GM23338 (cell line): ENCODE measurements around the gene RORC. TPM values are rescaled to one million over a fixed set of nuclear protein-coding genes. Genes with fewer than 3 reads are reported as not detected.

Experiments
- ATAC-seq: fragments of 200-7000 bp; cut with Tn5 transposase; 3 replicates; pipeline ENCODE4 v1.9.1; 2020
- DNase-seq: peaks from one replicate; pipeline ENCODE4 v3.0.0-alpha.2; 2015; ENCODE audit warnings: low spot score
- H2AFZ ChIP-seq: fragments of 200-600 bp; sonication (generic); 2 replicates; pipeline ENCODE4 v1.8.0; 2016; ENCODE audit warnings: antibody characterized with exemption, mild to moderate bottlenecking, moderate library complexity
- H3F3A ChIP-seq: fragments of 200-600 bp; sonication (generic); replicated peaks from 2 replicates; pipeline ENCODE4 v1.8.0; 2017; ENCODE audit warnings: antibody characterized with exemption, mixed run types, low read depth
- H3K27ac ChIP-seq: fragments of 200-600 bp; sonication (generic); 2 replicates; pipeline ENCODE4 v1.6.1; 2016; ENCODE audit warnings: low read depth
- H3K27me3 ChIP-seq: fragments of 200-600 bp; sonication (generic); 2 replicates; pipeline ENCODE4 v1.8.0; 2016; ENCODE audit warnings: mild to moderate bottlenecking, mixed run types, moderate library complexity; ENCODE audit not compliant: insufficient read depth
- H3K36me3 ChIP-seq: fragments of 200-600 bp; sonication (generic); 2 replicates; pipeline ENCODE4 v1.8.0; 2016; ENCODE audit warnings: mild to moderate bottlenecking; ENCODE audit not compliant: insufficient read depth
- H3K4me1 ChIP-seq: fragments of 200-600 bp; sonication (generic); 2 replicates; pipeline ENCODE4 v1.8.0; 2016; ENCODE audit warnings: mild to moderate bottlenecking, moderate library complexity; ENCODE audit not compliant: insufficient read depth
- H3K4me2 ChIP-seq: fragments of 200-600 bp; sonication (generic); 2 replicates; pipeline ENCODE4 v1.7.1; 2017; ENCODE audit warnings: mixed run types
- H3K4me3 ChIP-seq: fragments of 200-600 bp; sonication (generic); 2 replicates; pipeline ENCODE4 v1.6.1; 2016; ENCODE audit warnings: mixed run types
- H3K79me2 ChIP-seq: fragments of 200-600 bp; sonication (generic); replicated peaks from 2 replicates; pipeline ENCODE4 v1.8.0; 2017; ENCODE audit warnings: mild to moderate bottlenecking; ENCODE audit not compliant: insufficient read depth
- H3K9me2 ChIP-seq: fragments of 200-600 bp; sonication (generic); 2 replicates; pipeline ENCODE4 v1.8.0; 2017; ENCODE audit not compliant: insufficient read depth
- H4K20me1 ChIP-seq: fragments of 200-600 bp; sonication (generic); replicated peaks from 2 replicates; pipeline ENCODE4 v1.8.0; 2017; ENCODE audit warnings: mild to moderate bottlenecking; ENCODE audit not compliant: insufficient read depth
- H3K27ac Mint-ChIP-seq: 2 replicates; pipeline ENCODE4 v1.8.0; 2020; ENCODE audit warnings: inconsistent platforms, mild to moderate bottlenecking, moderate library complexity, mixed read lengths
- H3K27me3 Mint-ChIP-seq: 3 replicates; pipeline ENCODE4 v1.8.0; 2022; ENCODE audit warnings: low read depth, mild to moderate bottlenecking, moderate library complexity, mixed read lengths, inconsistent platforms; ENCODE audit not compliant: insufficient read depth, poor library complexity
- H3K36me3 Mint-ChIP-seq: 3 replicates; pipeline ENCODE4 v1.8.0; 2021; ENCODE audit warnings: low read depth, mild to moderate bottlenecking, inconsistent platforms, moderate library complexity, mixed read lengths
- H3K4me1 Mint-ChIP-seq: 3 replicates; pipeline ENCODE4 v1.8.0; 2020; ENCODE audit warnings: mild to moderate bottlenecking, inconsistent platforms, mixed read lengths
- H3K4me3 Mint-ChIP-seq: 3 replicates; pipeline ENCODE4 v1.8.0; 2021; ENCODE audit warnings: moderate library complexity, mild to moderate bottlenecking, inconsistent platforms, mixed read lengths
- H3K9me3 Mint-ChIP-seq: 3 replicates; pipeline ENCODE4 v1.8.0; 2020; ENCODE audit warnings: moderate library complexity, mild to moderate bottlenecking, inconsistent platforms, mixed read lengths
- CREB1 ChIP-seq: fragments of 250-450 bp; sonication (Bioruptor Pico); IDR thresholded peaks from 2 replicates; pipeline ENCODE4 v1.5.0; 2020; ENCODE audit warnings: low read depth, mild to moderate bottlenecking, moderate library complexity
- EZH2 ChIP-seq: fragments of 200-600 bp; sonication (generic); IDR thresholded peaks from one replicate; pipeline ENCODE4 v1.8.0; 2017; ENCODE audit warnings: antibody characterized with exemption, mild to moderate bottlenecking, low read depth; ENCODE audit not compliant: unreplicated experiment
- EZH2phosphoT487 ChIP-seq: fragments of 200-600 bp; sonication (generic); IDR thresholded peaks from one replicate; pipeline ENCODE4 v1.8.1; 2018; ENCODE audit warnings: antibody characterized with exemption; ENCODE audit not compliant: unreplicated experiment
- JUNB ChIP-seq: IDR thresholded peaks from one replicate; pipeline ENCODE4 v1.6.1; 2016; ENCODE audit warnings: antibody characterized with exemption; ENCODE audit not compliant: unreplicated experiment
- NANOG ChIP-seq: IDR thresholded peaks from 2 replicates; pipeline ENCODE4 v1.6.1; 2016; ENCODE audit warnings: antibody characterized with exemption, borderline replicate concordance
- POLR2AphosphoS5 ChIP-seq: IDR thresholded peaks from 2 replicates; pipeline ENCODE4 v1.6.1; 2016; ENCODE audit warnings: antibody characterized with exemption, low read depth
- STAT1 ChIP-seq: IDR thresholded peaks from one replicate; pipeline ENCODE4 v1.6.1; 2016; ENCODE audit warnings: antibody characterized with exemption; ENCODE audit not compliant: unreplicated experiment
- ZNF114 ChIP-seq: fragments of 250-450 bp; sonication (Bioruptor Pico); IDR thresholded peaks from 2 replicates; pipeline ENCODE4 v1.5.0; 2020; ENCODE audit warnings: mild to moderate bottlenecking, moderate library complexity
- ZNF331 ChIP-seq: fragments of 250-450 bp; sonication (Bioruptor Pico); IDR thresholded peaks from 2 replicates; pipeline ENCODE4 v1.5.0; 2020; ENCODE audit warnings: low read depth, mild to moderate bottlenecking, moderate library complexity
- polyA plus RNA-seq: library from polyadenylated mRNA; unstranded; fragments of >200 nt; fragmentation: Nextera tagmentation; extraction: Ambion mirVana; gene quantifications from 2 replicates; pipeline ENCODE4 v1.2.1, GENCODE V29; 2016
- total RNA-seq: library from RNA; depleted of rRNA; stranded (reverse); fragments of >200 nt; shearing (Covaris generic); gene quantifications from 2 replicates; pipeline ENCODE4 v1.2.3, GENCODE V29; 2014
- TF ChIP-seq, protein P1 (sequence below): IDR thresholded peaks from one replicate; pipeline ENCODE4 v1.6.1; 2018; ENCODE audit warnings: antibody characterized with exemption; ENCODE audit not compliant: unreplicated experiment
- TF ChIP-seq, protein P2 (sequence below), 2 experiments: fragments of 200-600 bp in 1 of 2; sonication (generic) in 1 of 2; conservative IDR thresholded peaks; 2 replicates each; pipeline versions ENCODE4 v1.5.1 to v1.6.1; 2016 to 2017; ENCODE audit warnings: antibody characterized with exemption in 2 of 2, low read depth in 2 of 2, mild to moderate bottlenecking in 2 of 2, moderate library complexity in 1 of 2
- TF ChIP-seq, protein P3 (sequence below): IDR thresholded peaks from 2 replicates; pipeline ENCODE4 v1.6.1; 2016; ENCODE audit warnings: antibody characterized with exemption

The RORC gene
- total and polyA plus RNA-seq, 2 experiments from 2014 or later = 0.29 to 0.97 TPM

DNA sequence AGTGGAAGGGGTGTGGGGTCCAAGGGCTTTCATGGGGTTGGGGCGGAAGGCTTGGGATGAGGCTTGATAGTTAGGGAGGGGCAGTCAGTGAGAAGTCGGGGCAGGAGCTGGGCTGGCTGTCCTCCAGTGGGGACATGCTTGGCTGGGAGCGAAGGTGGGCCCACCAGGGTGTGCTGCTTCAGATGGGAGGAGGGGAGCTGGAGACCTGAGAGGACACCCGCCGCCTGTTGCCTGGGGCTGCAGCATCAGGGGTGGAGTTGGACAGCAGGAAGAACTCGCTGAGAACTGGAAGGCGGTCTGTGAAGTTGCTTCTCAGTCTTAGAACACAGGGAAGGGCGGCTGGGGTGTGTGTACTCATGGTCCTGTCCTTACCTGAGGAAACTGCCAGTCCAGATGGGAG lies 20.3 kb upstream of the RORC start:
- no peaks in the 10 kb centered on the region for H3K36me3 ChIP-seq
- DNase-seq (no peak), ATAC-seq (no peak)
- H3K79me2 ChIP-seq = no peaks in the 10 kb centered on the region
- no peak overlapping the region for H3K27ac ChIP-seq
- Mint-ChIP-seq H3K9me3 (no peaks in the 10 kb centered on the region), H3K27me3 (peaks cover 21% of the 10 kb centered on the region), H3K4me1 (no peaks in the 10 kb centered on the region; the same call in 2 of the 3 replicates), H3K4me3 (no peak overlapping the region), H3K27ac (no peak overlapping the region), H3K36me3 (no peaks in the 10 kb centered on the region)
- no peak overlapping the region for H3K4me3 ChIP-seq
- H4K20me1 ChIP-seq = no peaks in the 10 kb centered on the region
- no peaks in the 10 kb centered on the region for H3K4me1 ChIP-seq
- no peaks in the 10 kb centered on the region for H3F3A ChIP-seq
- H3K27me3 ChIP-seq = no peaks in the 10 kb centered on the region
- no peaks in the 10 kb centered on the region for H3K9me2 ChIP-seq
- no peak overlapping the region for H3K4me2 ChIP-seq
- H2AFZ ChIP-seq = no peak overlapping the region
- no peak for TF ChIP-seq STAT1
- TF ChIP-seq JUNB = no peak
- TF ChIP-seq, protein P1, sequence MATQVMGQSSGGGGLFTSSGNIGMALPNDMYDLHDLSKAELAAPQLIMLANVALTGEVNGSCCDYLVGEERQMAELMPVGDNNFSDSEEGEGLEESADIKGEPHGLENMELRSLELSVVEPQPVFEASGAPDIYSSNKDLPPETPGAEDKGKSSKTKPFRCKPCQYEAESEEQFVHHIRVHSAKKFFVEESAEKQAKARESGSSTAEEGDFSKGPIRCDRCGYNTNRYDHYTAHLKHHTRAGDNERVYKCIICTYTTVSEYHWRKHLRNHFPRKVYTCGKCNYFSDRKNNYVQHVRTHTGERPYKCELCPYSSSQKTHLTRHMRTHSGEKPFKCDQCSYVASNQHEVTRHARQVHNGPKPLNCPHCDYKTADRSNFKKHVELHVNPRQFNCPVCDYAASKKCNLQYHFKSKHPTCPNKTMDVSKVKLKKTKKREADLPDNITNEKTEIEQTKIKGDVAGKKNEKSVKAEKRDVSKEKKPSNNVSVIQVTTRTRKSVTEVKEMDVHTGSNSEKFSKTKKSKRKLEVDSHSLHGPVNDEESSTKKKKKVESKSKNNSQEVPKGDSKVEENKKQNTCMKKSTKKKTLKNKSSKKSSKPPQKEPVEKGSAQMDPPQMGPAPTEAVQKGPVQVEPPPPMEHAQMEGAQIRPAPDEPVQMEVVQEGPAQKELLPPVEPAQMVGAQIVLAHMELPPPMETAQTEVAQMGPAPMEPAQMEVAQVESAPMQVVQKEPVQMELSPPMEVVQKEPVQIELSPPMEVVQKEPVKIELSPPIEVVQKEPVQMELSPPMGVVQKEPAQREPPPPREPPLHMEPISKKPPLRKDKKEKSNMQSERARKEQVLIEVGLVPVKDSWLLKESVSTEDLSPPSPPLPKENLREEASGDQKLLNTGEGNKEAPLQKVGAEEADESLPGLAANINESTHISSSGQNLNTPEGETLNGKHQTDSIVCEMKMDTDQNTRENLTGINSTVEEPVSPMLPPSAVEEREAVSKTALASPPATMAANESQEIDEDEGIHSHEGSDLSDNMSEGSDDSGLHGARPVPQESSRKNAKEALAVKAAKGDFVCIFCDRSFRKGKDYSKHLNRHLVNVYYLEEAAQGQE = no peak
- TF ChIP-seq NANOG = no peak
- TF ChIP-seq EZH2 = no peak

DNA sequence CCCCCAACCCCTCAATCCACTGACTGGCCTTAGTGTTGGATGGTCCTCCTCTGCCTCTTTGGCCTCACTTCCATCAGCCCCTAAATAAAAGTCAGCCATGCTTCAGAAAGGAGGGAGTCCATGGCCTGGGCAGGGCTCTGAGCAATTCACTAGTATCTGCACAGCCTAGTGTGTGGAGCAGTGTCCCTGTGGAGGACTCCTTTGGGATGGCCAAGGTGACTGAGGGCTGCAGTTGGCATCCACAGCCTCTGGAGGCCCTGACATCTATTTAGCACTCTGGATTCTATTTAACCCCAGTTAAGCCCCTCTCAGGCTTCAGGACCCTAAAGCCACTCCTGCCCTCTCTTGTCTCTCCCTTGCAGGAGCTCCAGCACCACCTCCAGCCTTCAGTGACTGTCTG lies 18.3 kb upstream of the RORC start:
- Mint-ChIP-seq H3K27me3 (peaks cover 14% of the 10 kb centered on the region), H3K27ac (no peak overlapping the region), H3K36me3 (no peaks in the 10 kb centered on the region; the same call in 2 of the 3 replicates), H3K9me3 (no peaks in the 10 kb centered on the region), H3K4me1 (peaks cover 12% of the 10 kb centered on the region), H3K4me3 (no peak overlapping the region)
- Histone ChIP-seq H3K36me3 (no peaks in the 10 kb centered on the region), H3K4me2 (no peak overlapping the region), H3K27ac (no peak overlapping the region), H4K20me1 (no peaks in the 10 kb centered on the region), H3F3A (no peaks in the 10 kb centered on the region), H3K4me1 (0 out of 2 replicates have a peak, but pooled peaks cover 4% of the 10 kb centered on the region), H2AFZ (no peak overlapping the region), H3K9me2 (no peaks in the 10 kb centered on the region), H3K4me3 (no peak overlapping the region), H3K79me2 (no peaks in the 10 kb centered on the region), H3K27me3 (no peaks in the 10 kb centered on the region)
- DNase-seq = no peak
- TF ChIP-seq, protein P1 = no peak
- TF ChIP-seq NANOG (no peak), POLR2AphosphoS5 (no peak), JUNB (no peak), ZNF114 (CRISPR knock-in tag) (no peak), EZH2 (no peak), STAT1 (no peak), CREB1 (CRISPR knock-in tag) (no peak), ZNF331 (CRISPR knock-in tag) (no peak), EZH2phosphoT487 (no peak)
- TF ChIP-seq, protein P2, sequence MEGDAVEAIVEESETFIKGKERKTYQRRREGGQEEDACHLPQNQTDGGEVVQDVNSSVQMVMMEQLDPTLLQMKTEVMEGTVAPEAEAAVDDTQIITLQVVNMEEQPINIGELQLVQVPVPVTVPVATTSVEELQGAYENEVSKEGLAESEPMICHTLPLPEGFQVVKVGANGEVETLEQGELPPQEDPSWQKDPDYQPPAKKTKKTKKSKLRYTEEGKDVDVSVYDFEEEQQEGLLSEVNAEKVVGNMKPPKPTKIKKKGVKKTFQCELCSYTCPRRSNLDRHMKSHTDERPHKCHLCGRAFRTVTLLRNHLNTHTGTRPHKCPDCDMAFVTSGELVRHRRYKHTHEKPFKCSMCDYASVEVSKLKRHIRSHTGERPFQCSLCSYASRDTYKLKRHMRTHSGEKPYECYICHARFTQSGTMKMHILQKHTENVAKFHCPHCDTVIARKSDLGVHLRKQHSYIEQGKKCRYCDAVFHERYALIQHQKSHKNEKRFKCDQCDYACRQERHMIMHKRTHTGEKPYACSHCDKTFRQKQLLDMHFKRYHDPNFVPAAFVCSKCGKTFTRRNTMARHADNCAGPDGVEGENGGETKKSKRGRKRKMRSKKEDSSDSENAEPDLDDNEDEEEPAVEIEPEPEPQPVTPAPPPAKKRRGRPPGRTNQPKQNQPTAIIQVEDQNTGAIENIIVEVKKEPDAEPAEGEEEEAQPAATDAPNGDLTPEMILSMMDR (conservative IDR thresholded peaks at IDR 0.05; ENCODE audit: low read depth in 2 of 2) = no peak
- TF ChIP-seq, protein P3, sequence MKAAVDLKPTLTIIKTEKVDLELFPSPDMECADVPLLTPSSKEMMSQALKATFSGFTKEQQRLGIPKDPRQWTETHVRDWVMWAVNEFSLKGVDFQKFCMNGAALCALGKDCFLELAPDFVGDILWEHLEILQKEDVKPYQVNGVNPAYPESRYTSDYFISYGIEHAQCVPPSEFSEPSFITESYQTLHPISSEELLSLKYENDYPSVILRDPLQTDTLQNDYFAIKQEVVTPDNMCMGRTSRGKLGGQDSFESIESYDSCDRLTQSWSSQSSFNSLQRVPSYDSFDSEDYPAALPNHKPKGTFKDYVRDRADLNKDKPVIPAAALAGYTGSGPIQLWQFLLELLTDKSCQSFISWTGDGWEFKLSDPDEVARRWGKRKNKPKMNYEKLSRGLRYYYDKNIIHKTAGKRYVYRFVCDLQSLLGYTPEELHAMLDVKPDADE = no peak
- ATAC-seq = no peak
